GM21528 (cell line): Measurements from ENCODE around the gene OGFOD3.
"Not testable (repeated sequence)": the region's sequence is repeated elsewhere in the genome, so short reads cannot be mapped to it uniquely, and the experiment has no call there.

Source experiments
- ATAC-seq: cut with Tn5 transposase; IDR thresholded peaks from one replicate; pipeline ENCODE4 v1.9.1; 2021; ENCODE audit warnings: mild to moderate bottlenecking, moderate library complexity; ENCODE audit not compliant: unreplicated experiment, low FRiP score

Gene OGFOD3

DNA sequence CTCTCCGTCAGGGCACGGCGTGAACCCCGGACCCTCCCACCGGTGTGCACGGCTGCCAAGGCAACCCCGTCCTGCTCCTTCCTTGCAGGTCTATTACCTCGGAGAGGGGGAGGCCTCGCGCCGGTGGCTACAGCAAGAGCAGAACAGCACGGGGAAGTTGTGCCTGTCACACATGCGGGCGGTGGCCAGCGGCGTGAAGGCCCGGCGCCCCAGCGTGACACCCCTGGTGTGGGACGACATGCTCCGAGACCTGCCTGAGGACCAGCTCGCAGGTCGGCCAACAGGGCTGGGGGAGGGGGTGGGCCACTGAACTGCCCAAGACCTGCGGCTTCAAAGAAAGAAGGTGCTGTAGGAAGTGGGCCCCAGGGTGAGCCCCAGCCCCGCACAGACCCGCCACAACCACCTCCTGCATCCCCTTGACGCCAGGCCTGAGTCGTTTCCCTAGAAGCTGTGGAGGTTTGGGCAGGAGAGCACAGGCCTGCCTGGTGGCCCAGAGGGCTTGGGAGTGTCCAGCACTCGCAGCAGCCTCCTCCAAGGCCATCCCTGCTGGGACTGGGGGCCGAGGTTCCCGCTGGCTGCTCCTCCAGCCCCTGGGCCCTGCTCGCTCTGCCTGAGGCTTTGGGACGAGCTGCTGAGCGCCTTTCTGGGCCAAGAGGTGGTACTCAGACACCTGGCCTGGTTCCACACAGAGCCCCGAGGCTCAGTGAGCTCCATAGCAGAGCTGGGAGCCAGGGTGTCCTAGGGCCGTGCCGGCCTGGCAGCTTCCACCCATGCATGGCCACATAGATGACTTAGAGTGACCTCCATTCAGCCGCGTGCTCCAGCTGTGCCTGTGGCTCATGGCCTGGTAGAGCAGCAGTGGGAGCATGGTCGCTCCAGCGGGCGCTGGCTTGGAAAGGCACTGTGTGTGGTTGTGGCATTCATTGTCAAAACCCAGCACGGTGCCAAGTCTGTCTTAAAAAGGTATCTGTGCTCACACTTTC, 17.5 kb upstream of the OGFOD3 start:
- ATAC-seq: no peak

DNA sequence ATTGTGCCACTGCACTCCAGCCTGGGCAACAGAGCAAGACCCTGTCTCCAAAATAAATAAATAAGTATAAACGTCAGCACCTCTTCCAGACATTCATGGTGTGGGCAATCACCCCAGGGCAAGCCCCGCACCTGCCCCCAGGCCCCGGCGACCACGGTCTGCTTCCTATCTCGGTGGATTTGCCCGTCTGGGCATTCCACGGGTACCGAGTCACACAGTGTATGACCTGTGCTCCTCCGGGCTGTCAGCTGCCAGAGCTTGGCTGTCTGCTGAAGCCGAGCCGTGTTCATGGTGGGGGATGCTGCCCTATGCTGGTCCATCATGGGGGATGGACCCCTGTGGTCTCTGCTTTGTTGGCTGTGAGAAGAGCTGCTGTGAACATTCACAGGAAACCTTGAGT, 16.7 kb upstream of the OGFOD3 start:
- ATAC-seq: no peak

DNA sequence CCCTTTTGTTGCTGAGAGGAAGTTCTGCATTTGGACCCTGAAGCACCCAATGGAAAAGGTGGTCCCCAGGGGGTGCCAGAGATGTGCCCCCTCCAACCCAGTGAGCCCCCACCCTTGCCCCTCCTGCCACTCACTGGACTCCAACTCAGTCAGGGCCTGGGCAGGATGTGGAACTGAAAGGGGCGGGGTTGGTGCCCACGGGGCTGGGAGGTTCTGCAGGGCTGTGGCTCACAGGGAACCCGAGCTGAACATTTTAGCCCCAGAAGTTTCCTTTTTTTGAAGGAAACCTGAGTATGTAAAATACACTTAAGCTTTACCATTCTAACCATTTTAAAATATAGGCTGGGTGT, 15.8 kb upstream of the OGFOD3 start:
- no peak for ATAC-seq

DNA sequence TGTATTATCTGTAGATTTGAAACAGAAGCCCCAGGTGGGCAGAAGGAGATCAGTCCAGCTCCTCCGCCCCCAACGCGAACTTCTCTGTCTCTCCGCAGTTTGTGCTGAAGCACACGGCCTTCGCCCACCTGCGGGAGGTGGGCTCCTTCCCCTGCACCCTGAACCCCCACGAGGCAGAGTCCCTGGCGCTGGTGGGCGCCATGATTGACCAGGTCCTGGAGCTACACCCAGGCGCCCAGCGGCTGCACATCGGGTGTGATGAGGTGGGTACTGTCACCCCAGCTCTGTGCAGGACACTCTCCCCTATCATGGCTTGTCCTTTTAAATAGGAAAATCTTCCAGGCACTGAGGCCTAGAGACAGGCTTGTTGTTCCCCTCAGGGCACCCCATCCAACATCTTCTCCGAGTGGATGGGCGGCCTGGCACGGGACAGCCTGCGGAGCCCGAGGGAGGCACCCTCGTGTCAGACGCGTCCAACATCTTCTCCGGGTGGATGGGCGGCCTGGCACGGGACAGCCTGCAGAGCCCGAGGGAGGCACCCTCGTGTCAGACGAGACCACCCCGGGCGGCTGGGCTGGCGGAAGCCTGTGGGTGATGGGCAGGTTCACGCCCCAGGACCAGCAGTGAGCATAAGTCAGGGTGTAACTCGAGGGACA, 15.3 kb upstream of the OGFOD3 start:
- no peak for ATAC-seq

DNA sequence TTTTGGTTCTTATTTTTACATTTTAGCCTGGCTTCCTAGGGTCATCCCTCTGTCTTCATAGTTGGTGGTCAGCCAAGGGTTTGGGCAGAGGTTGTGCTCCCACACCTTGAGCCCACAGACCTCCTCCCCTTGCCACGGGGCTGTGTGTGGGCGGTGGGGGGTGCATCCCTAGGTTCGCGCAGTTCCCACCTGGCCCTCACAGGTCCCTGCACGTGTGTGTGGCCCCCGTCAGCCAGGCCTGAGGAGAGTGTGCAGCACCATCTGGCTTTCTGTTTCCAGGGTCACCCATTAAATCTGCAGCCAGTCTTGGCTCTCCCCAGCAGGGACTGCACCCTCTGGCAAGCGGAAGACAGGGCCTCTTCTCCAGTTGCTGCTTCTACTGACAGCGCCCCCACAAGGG, 13.6 kb upstream of the OGFOD3 start:
- ATAC-seq: no peak

DNA sequence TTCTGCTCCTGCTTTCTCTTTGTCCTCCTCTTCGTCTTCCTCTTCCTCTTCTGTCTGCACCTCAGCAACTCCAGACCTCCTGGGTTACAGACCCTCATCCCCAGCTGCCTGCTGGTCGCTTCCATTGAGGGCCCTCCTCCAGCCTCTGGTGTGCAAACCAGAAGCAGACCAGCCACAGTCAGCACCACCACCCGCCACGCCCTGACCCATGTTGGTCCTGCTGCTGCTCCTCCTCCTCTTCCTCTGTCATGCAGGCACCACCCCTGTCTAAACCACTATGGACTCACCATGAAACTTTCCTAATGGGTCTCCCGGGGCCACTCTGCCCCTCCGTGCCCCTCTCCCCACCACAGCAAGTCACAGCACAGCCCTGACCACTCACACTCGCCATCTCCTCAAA, 11.4 kb upstream of the OGFOD3 start:
- no peak for ATAC-seq

DNA sequence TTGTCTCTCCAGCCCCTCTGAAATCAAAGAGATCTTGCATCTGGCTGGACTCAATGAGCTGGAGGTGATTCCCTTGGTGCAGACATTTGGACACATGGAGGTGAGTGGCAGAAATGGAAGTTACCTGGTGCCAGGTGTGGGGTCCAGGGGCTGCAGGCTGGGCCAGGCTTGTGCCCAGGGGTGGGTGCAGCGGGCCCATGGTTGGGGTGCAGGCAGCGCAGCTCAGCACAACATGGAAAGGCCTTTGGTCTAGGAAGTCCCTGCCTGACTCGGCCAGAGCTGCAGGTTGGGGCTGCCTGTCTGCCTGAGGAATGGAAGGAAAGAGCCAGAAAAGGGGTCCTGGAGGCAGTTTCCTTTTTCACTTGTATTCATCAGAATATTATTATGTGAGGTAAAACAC, 10.2 kb upstream of the OGFOD3 start:
- no peak for ATAC-seq

DNA sequence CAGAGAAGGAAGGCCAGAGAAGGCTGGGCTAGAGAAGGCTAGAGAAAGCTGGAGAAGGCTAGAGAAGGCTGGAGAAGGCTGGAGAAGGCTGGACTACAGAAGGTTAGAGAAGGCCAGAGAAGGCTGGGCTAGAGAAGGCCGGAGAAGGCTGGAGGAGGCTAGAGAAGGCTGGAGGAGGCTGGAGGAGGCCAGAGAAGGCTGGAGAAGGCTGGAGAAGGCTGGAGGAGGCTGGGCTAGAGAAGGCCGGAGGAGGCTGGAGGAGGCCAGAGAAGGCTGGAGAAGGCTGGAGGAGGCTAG, 6.4 kb upstream of the OGFOD3 start:
- no peak for ATAC-seq

DNA sequence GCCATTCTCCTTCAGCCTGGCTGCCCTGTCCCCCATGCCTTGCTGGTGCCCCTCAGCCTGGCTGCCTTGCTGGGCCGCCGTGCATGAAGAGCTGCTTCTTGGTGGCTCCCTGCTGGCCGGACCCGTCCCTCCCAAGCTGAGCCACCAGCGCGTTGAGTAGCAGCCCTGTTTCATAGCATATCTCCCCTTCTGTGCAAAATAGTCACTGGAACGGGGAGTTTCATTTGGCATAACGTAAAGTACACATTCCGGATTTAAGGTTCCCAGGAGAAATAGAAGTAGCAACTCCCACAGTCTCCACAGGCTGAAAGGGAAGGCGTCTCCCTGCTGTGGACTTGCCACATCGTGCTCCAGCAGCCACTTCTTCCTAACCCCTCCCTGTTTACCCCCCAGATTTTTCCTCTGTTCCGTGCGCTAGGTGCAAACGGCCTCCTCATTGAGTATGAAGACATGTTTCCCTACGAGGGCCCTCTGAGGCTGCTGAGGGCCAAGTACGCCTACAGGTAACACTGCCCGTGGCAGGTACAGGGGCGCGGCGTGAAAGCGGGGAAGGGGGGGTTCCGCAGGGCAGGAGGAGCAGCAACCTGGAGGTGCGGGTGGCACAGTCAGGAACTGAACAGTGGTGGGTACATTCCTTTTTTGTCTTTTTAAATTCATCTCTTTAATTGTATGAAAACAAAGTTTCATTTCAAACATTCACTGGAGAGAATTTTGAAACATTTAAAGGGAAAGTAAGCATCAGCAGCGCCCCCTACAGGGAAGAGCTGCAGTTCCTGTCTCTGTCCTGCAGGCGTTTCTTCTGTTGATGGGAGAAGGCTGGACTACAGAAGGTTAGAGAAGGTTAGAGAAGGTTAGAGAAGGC, 5.8 kb upstream of the OGFOD3 start:
- no peak for ATAC-seq

DNA sequence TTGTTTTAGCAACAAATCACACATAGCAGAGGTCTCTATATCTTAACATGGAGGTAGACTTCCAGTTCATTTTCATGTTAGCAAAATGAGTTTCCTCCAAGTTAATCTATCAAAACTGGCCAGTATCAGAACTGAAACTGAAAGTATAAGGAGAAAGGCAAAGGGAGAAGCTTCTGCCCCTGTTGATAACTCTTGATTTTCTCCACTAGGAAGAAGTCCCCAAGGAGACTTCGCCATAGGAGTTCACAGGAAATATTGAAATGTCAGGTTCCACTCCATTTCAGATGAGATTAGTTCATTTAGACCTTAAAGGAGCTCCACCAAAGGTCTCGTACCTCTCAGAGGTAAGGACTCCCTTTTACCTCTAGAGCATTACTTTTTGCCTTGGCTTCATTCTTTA, 1.2 kb upstream of the OGFOD3 start:
- no peak for ATAC-seq

DNA sequence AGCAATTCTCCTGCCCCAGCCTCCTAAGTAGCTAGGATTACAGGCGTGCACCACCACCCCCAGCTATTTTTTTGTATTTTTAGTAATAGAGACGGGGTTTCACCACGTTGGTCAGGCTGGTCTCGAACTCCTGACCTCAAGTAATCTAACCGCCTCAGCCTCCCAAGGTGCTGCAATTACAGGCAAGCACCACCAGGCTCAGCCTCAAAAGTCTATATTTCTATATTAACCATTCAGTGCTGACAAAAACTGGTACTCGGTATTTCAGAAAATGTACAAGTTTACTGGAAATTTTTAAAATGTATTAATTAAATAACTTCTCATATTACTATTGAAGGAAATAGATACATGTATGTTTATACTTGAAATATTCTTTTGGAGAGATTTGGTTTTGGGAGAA, 1.6 kb downstream of the OGFOD3 start:
- ATAC-seq: no peak

DNA sequence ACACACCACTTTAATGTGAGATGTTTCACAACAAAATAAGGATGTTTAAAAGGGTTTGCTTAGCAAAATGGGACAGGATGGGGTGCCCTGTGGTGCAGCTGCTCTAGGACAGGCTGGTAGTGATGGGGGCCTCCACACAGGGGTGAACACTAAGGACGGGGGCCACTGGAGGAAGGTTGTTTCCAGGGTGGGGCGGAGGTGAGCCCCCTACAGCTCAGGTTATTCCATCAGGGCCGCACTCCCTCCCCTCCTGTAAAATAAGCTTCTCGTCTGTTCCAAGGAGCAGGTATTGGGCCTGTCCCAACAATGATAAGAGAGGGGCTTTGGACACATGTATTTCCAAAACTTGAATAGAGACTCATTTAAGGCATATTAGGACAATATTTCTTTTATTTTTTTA, 2.1 kb downstream of the OGFOD3 start:
- no peak for ATAC-seq

DNA sequence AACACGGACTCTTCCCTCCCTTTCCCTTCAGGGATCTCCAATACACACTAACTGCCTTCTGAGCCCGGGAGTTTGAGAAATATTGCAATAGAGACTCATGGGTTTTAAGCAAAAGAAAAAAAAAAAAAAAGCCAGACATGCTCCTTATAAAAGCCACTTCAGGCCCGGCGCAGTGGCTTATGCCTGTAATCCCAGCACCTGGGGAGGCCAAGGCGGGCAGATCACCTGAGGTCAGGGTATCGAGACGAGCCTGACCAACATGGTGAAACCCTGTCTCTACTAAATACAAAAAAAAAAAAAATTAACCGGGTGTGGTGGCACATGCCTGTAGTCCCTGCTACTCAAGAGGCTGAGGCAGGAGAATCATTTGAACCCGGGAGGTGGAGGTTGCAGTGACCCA, 2.6 kb downstream of the OGFOD3 start:
- ATAC-seq: no peak

DNA sequence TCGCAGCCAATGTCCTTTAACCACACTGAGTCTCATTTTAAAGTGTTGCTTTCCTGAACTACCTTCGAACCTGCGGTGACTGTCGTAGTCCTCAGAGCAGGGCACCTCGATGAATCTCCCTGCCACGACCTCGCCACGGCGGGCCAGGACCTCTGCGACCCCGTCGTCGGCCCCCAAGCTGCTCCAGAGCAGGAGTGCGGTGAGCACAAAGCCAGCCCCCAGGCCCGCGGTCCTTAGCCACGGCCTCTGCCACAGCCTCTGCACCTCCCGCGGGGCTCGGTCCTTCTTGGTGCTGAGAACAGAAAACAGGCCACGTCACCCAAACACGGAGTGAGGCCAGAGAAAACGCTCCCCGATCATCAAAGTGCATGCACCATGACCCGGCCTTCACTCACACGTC, 3.0 kb downstream of the OGFOD3 start:
- no peak for ATAC-seq

DNA sequence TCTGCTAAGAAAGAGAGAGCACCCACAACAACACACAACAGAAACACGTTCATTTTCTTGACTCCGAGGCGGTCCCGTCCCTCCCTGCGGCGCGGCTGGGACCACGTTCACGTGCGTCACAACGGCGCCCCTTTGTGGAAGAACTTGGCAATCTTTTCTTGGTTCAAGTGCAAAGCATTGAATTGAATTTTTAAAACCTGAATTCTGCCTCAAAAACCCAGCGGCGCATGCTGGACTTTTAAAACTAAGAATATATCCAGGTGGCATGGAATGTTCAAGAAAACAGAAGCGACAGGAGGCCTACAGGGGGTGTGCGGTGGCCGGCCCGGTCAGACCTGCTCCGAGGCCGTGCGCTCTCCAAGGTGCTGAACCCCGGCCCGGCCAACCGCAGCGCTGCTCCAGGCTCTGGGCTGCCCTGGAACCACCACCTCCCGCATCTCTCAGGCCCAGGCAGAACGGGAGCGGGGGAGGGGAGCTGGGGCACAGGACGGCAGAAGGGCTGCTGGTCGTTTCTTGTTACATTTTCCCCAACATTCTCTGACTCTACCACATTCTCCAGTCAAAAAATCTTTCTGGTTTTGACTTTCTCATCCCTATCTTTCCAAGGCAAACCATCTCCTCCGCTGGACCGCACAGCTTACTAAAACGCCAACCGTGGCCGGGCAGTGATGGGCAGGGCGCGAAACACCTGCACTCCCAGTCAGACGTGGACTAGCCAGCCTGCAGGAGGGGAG, 3.7 kb downstream of the OGFOD3 start:
- no peak for ATAC-seq

DNA sequence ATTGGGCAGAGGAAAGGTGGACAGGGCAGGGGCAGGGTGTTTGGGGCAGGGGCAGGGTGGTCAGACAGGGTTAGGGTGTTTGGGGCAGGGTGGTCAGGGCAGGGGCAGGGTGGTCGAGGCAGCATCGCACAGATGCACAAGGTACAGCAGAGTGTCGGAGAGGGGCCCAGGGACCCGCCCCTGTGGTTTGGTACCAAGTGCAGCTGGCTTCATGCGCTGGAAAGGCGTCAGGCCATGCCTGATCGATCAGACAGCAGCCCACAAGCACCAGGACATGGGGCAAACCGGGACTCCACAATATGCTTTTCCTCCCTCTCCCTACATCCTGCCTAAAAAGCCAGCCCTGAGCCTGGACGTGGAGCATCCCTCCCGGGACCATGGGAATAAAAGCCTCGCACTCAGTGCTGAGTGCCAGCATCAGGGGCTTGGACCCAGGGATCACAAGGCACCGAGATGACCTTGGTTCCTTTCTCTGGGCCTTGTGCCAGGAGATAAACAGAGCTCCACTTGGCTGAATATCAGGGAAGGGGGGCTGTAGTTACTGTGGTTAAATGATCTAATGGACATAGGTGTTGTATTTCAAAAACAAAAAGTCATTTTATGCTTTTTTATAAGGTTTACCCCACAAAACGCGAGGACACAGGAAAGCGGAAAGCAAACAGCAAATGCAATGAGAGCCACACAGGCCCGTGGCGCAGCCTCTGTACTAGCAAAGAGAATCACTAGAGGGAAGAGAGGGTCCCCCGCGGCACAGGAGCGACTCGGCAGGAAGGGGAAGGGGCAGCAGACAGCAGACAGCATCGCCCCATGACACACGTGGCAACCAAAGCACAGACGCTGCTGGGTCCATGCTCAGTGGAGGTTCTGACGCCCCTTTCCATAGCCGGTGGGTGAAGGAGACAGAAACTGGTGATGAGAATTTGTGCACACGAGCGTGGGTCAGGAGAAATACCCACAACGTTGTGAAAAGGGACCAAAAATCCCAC, 5.6 kb downstream of the OGFOD3 start:
- no peak for ATAC-seq

DNA sequence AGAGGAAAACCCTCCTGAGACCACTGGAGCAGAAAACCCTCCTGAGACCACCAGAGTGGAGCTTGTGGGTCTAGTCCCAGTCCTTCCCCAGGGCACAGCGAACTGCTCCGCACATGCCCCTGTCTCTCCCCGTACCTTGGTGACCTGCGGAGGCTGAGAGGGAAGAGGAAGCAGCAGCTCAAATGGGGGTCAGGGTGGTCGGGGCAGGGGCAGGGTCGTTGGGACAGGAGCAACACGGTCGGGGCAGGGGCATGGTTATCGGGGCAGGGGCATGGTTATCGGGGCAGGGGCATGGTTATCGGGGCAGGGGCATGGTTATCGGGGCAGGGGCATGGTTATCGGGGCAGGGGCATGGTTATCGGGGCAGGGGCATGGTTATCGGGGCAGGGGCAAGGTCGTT, 6.3 kb downstream of the OGFOD3 start:
- ATAC-seq: not testable (repeated sequence)

DNA sequence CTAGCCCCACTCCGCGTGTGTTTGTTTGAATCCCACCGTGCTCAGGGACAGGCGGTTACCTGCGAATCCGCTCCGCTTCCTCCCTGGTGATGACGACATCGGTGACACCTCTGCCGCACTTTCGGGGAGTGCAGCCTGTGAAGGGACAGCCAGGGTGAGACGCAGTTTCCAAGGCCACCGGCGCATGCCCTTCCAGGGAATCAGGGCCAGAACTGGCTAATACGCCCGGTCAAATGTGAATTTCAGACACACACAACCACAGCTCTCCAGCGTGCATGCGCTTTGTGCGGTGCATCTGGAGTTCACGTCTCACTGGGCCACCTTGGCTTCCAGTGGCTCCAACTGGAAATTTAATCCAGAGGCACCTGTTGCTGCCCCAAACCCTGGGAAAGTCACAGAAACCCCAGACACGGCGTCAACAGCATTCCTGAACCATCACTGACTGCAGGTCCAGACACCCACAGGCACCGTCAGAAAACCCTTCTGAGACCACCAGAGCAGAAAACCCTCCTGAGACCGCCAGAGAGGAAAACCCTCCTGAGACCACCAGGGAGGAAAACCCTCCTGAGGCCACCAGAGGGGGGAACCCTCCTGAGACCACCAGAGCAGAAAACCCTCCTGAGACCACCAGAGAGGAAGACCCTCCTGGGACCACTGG, 6.9 kb downstream of the OGFOD3 start:
- ATAC-seq: no peak
